Aorta (tissue), 5 donors: ENCODE data around the gene FAM163B. TPM values are rescaled to one million over a fixed set of nuclear protein-coding genes. Genes with fewer than 3 reads are reported as not detected.
A peak's percentile ranks its signal among the peaks of the same experiment; 100 is the strongest.

ENCODE experiments used
- ATAC-seq: fragments of 200-7000 bp; cut with Tn5 transposase; one replicate; pipeline ENCODE4 v1.9.1; 2022; ENCODE audit warnings: moderate library complexity; ENCODE audit not compliant: low FRiP score
- DNase-seq, 2 donors: peaks; one replicate each; pipeline ENCODE4 v3.0.0-alpha.2; 2020
- H3K27ac ChIP-seq, 2 donors: one replicate each; pipeline ENCODE4 v1.5.1; 2013; ENCODE audit warnings: low read length in 2 of 2, mild to moderate bottlenecking in 2 of 2, moderate library complexity in 2 of 2, control low read depth in 1 of 2, inconsistent platforms in 1 of 2, low read depth in 1 of 2
- H3K27me3 ChIP-seq, 2 donors: one replicate each; pipeline ENCODE4 v1.6.1; 2013; ENCODE audit warnings: control low read depth in 1 of 2, low read length in 1 of 2, mild to moderate bottlenecking in 1 of 2, moderate library complexity in 1 of 2; ENCODE audit not compliant: insufficient read depth in 2 of 2, control insufficient read depth in 1 of 2
- H3K36me3 ChIP-seq, 2 donors: one replicate each; pipeline ENCODE4 v1.6.1; 2013; ENCODE audit warnings: control low read depth in 1 of 2, low read length in 1 of 2, mild to moderate bottlenecking in 1 of 2; ENCODE audit not compliant: insufficient read depth in 2 of 2, control insufficient read depth in 1 of 2
- H3K4me1 ChIP-seq, 2 donors: one replicate each; pipeline ENCODE4 v1.6.1; 2013; ENCODE audit warnings: low read length in 2 of 2, control low read depth in 1 of 2, mild to moderate bottlenecking in 1 of 2, moderate library complexity in 1 of 2; ENCODE audit not compliant: insufficient read depth in 2 of 2, control insufficient read depth in 1 of 2
- H3K4me3 ChIP-seq, 2 donors: one replicate each; pipeline ENCODE4 v1.5.1; 2013; ENCODE audit warnings: low read length in 2 of 2, control low read depth in 1 of 2, mild to moderate bottlenecking in 1 of 2
- H3K9me3 ChIP-seq: one replicate; pipeline ENCODE4 v1.6.1; 2013; ENCODE audit warnings: mild to moderate bottlenecking, low read length; ENCODE audit not compliant: control insufficient read depth
- WGBS, 2 donors: extraction: QIAGEN DNeasy Blood & Tissue Kit; methylation state at CpG; one replicate each; pipeline ENCODE4 v1.1.7; 2013; 5-methylcytosine and 5-hydroxymethylcytosine counted together
- intact Hi-C, 2 donors: fragments of 100-400 bp; cut with DNase I; formaldehyde crosslinking; loops; one replicate each; pipeline versions ENCODE4 v1.14.2 to v1.15.0; 2022
- polyA plus RNA-seq, 2 donors: library from polyadenylated mRNA; stranded (reverse); fragments of 200-250 nt; gene quantifications; one replicate each; pipeline ENCODE4 v1.2.3, GENCODE V29; 2013
- total RNA-seq, 2 donors: library from RNA; stranded (reverse); fragmentation: NEBNext Ultra II Directional; extraction: Animal tissue kit (Norgen Biotek cat#: 25700); gene quantifications; one replicate each; pipeline ENCODE4 v1.2.1, GENCODE V29; 2021
- donor health status: healthy with polysubstance abuse.
- donor health status: Bipolar disorder and iron deficiency.
- donor health status: DM: no; HTN: no; CAD: no.
- donor health status: DM: no; HTN: no; CAD: no.
- donor health status: DM: yes; HTN: yes; CAD: no.

The FAM163B gene
- total and polyA plus RNA-seq, 4 donors, result not detected

DNA sequence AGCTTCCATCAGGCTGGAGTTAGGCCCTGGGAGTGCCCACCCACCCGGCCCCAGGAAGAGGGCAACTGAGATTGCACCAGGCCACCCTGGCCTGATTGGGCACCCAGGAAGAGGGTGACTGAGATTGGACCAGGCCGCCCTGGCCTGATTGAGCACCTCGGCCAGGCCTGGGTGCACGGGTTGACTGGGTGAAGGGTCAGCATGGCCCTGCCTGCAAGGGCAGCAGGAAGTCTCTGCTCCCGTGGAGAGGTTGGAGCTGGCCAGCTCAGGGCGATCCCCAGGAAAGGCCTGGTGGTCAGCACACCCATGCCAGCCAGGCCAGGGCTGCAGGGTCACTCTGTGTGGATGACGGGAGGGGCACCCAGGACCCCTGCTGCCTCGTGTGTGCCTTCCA, 62.9 kb downstream of the FAM163B start:
- WGBS, 2 donors, result 84 to 86% methylated on average over 7 to 8 of the region's 8 CpGs
- Histone ChIP-seq H3K4me3 (no peak overlapping the region), H3K27me3 (no peaks in the 10 kb centered on the region), H3K9me3 (no peaks in the 10 kb centered on the region), H3K36me3 (no peaks in the 10 kb centered on the region), H3K4me1 (no peaks in the 10 kb centered on the region), H3K27ac (no peak overlapping the region)
- DNase-seq (no peak), ATAC-seq (peak; percentile 28)
- intact Hi-C loops, result no loop called here

DNA sequence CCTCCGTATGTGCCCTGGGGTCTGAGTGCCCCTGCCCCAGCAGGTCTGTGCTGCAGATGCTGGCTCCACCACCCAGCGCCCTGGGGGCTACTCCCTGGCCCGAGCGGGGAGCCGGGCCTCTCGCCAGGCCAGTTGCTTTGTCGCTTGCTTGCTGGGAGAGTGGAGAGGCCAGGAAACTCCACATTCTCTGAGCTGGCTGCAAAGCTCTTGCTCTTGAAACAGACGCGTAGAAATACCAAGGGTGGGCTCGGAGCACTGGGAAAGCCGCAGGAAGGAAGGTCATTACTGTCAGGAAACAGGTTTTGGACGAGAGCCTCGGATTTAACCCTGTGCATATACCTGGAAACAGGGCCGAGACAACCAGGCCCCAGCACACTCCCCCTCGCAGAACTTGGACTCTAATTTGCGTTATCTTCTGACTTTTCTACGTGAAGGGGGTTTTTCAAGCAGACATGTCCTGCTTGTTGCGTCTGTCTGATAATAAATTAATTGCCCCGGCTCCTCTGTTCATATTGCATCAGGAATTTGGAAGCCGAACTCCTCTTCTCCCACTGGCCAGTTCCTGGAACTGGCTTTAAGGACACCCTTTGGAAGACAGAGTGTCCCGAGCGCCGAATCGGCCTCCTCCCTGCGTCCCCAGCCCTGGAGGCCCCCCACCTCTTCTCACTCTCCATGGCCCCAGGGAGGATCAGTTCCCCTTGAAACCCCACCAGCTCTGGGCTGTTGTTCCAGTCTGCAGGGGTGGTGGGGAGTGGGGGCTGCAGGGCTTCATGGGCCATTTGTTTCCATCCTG, 63.5 kb downstream of the FAM163B start:
- ATAC-seq, result peak; percentile 74
- WGBS, 2 donors, result 71 to 76% methylated on average over 25 of the region's 25 CpGs
- H3K4me3 ChIP-seq, result no peak overlapping the region
- no peak for DNase-seq
- no peaks in the 10 kb centered on the region for H3K36me3 ChIP-seq
- H3K4me1 ChIP-seq, result no peaks in the 10 kb centered on the region
- H3K27ac ChIP-seq, result no peak overlapping the region
- H3K27me3 ChIP-seq, result no peaks in the 10 kb centered on the region
- intact Hi-C loops, result no loop called here
- no peaks in the 10 kb centered on the region for H3K9me3 ChIP-seq

DNA sequence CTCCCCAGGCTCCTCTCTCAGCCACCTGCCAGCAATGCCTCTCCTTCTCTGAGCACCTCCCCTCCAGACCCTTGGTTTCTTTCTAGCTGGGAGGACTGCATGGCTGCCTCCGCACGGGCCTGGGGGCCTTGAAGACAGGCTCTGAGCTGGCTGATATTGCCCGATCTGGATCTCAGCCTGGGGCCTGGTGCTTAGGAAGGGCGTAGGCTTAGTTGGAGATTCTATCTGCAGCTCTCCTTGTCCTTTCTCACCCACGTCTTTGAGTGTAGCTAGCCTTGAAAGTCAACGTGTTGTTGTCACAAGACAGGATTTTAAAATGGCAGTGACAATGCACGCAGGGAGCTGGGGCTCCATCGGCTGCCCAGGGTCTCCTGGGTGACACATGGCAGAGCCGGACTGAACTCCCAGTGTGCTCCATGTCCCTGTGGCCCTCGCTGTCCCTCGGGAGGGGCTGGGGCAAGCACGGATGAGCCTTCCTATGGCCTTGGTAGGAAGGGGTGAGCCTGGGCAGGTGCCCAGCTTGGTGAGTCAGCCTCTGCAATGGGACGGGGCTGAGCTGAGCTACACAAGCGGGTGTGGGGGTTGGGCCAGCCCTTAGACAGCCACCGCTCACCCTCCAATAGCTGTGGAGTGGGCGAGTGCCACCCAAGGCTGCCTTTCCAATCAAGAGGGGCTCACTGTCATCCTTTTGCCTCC, 65.3 kb downstream of the FAM163B start:
- H3K4me1 ChIP-seq, result no peaks in the 10 kb centered on the region
- 89 to 90% methylated on average over 16 of the region's 16 CpGs for WGBS, 2 donors

GRCh38 chr9:133542002-133542401, 67.2 kb downstream of the FAM163B start:
- Histone ChIP-seq H3K36me3 (no peaks in the 10 kb centered on the region), H3K27ac (no peak overlapping the region), H3K4me1 (no peaks in the 10 kb centered on the region), H3K4me3 (no peak overlapping the region), H3K27me3 (no peaks in the 10 kb centered on the region), H3K9me3 (no peaks in the 10 kb centered on the region)
- WGBS, 2 donors, result 85 to 96% methylated on average over 13 of the region's 13 CpGs
- no peak for ATAC-seq
- intact Hi-C loops, result no loop called here
- no peak for DNase-seq

More for the DNA sequence above, 65.3 kb downstream of the FAM163B start:
- no peaks in the 10 kb centered on the region for H3K27me3 ChIP-seq
- H3K4me3 ChIP-seq, result no peak overlapping the region
- no peaks in the 10 kb centered on the region for H3K36me3 ChIP-seq
- no peaks in the 10 kb centered on the region for H3K9me3 ChIP-seq
- ATAC-seq, result no peak
- H3K27ac ChIP-seq, result no peak overlapping the region
- intact Hi-C loops, result no loop called here
- no peak for DNase-seq

DNA sequence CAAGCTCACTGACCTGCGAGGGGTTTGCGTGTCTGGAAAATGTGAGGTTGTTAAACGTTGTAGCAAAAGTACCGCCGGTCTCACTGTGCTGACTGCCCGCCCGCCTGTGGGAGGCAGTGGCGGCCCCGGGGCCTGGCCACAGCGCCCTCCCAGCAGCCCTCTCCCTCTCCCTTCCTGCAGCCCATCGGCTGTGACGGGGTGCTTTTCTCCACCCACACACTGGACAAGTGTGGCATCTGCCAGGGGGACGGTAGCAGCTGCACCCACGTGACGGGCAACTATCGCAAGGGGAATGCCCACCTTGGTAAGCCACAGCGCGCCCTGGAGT, 68.5 kb downstream of the FAM163B start:
- H3K27me3 ChIP-seq, result no peaks in the 10 kb centered on the region
- 89 to 91% methylated on average over 18 of the region's 18 CpGs for WGBS, 2 donors
- no peak overlapping the region for H3K4me3 ChIP-seq
- no peak overlapping the region for H3K27ac ChIP-seq
- intact Hi-C loops, result no loop called here
- H3K36me3 ChIP-seq, result no peaks in the 10 kb centered on the region
- H3K4me1 ChIP-seq, result no peaks in the 10 kb centered on the region
- ATAC-seq (no peak), DNase-seq (no peak)
- H3K9me3 ChIP-seq, result no peaks in the 10 kb centered on the region

GRCh38 chr9:133539991-133540697, 69.0 kb downstream of the FAM163B start:
- WGBS, 2 donors, result 79 to 85% methylated on average over 22 of the region's 22 CpGs
- no peak overlapping the region for H3K4me3 ChIP-seq
- no peaks in the 10 kb centered on the region for H3K9me3 ChIP-seq
- H3K27ac ChIP-seq, result no peak overlapping the region
- no peaks in the 10 kb centered on the region for H3K4me1 ChIP-seq
- H3K27me3 ChIP-seq, result no peaks in the 10 kb centered on the region
- ATAC-seq (no peak), DNase-seq (no peak)
- no peaks in the 10 kb centered on the region for H3K36me3 ChIP-seq
- intact Hi-C loops, result loop anchor here in 1 of 2 donors (10.0 kb wide), 1 partner anchor 185 kb away; no protein-coding TSS in a partner anchor

GRCh38 chr9:133538851-133539833, 70.0 kb downstream of the FAM163B start:
- WGBS, 2 donors, result 42 to 66% methylated on average over 36 to 47 of the region's 47 CpGs
- Histone ChIP-seq H3K4me1 (no peaks in the 10 kb centered on the region), H3K36me3 (no peaks in the 10 kb centered on the region), H3K9me3 (no peaks in the 10 kb centered on the region), H3K4me3 (no peak overlapping the region), H3K27ac (no peak overlapping the region), H3K27me3 (no peaks in the 10 kb centered on the region)
- DNase-seq (no peak), ATAC-seq (peak; percentile 51)
- intact Hi-C loops, result loop anchor here in 1 of 2 donors (10.0 kb wide), 1 partner anchor 186 kb away; no protein-coding TSS in a partner anchor

DNA sequence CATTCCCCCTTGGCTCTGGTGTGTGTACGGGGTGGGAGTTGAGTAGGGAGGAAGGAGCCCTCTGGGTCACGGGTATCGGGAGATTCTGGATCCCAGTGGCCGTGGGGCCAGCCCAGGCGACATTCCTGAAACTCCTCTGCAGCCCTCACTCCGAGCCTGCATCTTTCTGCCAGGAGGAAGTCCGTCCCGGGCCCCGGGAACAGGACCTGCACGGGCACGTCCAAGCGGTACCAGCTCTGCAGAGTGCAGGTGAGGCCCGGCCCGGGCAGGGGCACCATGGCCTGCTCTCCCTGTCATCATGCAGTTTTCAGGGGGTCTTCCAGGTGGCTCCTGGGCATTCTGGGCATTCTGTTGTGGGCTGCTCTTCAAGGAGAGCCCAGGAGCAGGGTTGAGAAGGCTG, 71.0 kb downstream of the FAM163B start:
- 93 to 94% methylated on average over 14 of the region's 14 CpGs for WGBS, 2 donors
- DNase-seq, result no peak
- no peak overlapping the region for H3K27ac ChIP-seq
- H3K9me3 ChIP-seq, result no peaks in the 10 kb centered on the region
- no peaks in the 10 kb centered on the region for H3K36me3 ChIP-seq
- ATAC-seq, result no peak
- no peaks in the 10 kb centered on the region for H3K27me3 ChIP-seq
- intact Hi-C loops, result loop anchor here in 1 of 2 donors (10.0 kb wide), 1 partner anchor 187 kb away; no protein-coding TSS in a partner anchor
- no peak overlapping the region for H3K4me3 ChIP-seq
- H3K4me1 ChIP-seq, result no peaks in the 10 kb centered on the region
